Liver (tissue), 9 donors: ENCODE results near the gene ZFYVE28. TPM values are rescaled to one million over a fixed set of nuclear protein-coding genes. Genes with fewer than 3 reads are reported as not detected.

ENCODE experiments used
- DNase-seq: peaks from one replicate; pipeline ENCODE4 v3.0.0-alpha.2; 2017; ENCODE audit warnings: low spot score
- H3K27ac ChIP-seq, 2 donors: one replicate each; pipeline ENCODE4 v1.7.0; 2013; ENCODE audit warnings: inconsistent platforms in 2 of 2, low read length in 2 of 2, control low read depth in 1 of 2, low read depth in 1 of 2, mild to moderate bottlenecking in 1 of 2
- H3K27me3 ChIP-seq, 4 donors: one replicate each; pipeline versions ENCODE4 v1.6.1 to v1.7.0; 2013; ENCODE audit warnings: low read length in 3 of 4, inconsistent platforms in 1 of 4, mild to moderate bottlenecking in 1 of 4, moderate library complexity in 1 of 4; ENCODE audit not compliant: control insufficient read depth in 4 of 4, insufficient read depth in 4 of 4
- H3K36me3 ChIP-seq, 4 donors: one replicate each; pipeline versions ENCODE4 v1.6.1 to v1.7.0; 2013; ENCODE audit warnings: low read length in 3 of 4, mild to moderate bottlenecking in 3 of 4, low read depth in 1 of 4, moderate library complexity in 1 of 4; ENCODE audit not compliant: control insufficient read depth in 4 of 4, insufficient read depth in 3 of 4
- H3K4me1 ChIP-seq, 4 donors: one replicate each; pipeline versions ENCODE4 v1.6.1 to v1.7.0; 2013; ENCODE audit warnings: low read length in 3 of 4, mild to moderate bottlenecking in 3 of 4, moderate library complexity in 1 of 4; ENCODE audit not compliant: control insufficient read depth in 4 of 4, insufficient read depth in 4 of 4
- H3K4me3 ChIP-seq, 3 donors: one replicate each; pipeline versions ENCODE4 v1.6.1 to v1.7.0; 2013; ENCODE audit warnings: low read length in 3 of 3, control low read depth in 1 of 3, low read depth in 1 of 3, mild to moderate bottlenecking in 1 of 3
- H3K9ac ChIP-seq, 2 donors: one replicate each; pipeline ENCODE4 v1.7.0; 2013; ENCODE audit warnings: low read length in 2 of 2, mild to moderate bottlenecking in 2 of 2, moderate library complexity in 2 of 2, control low read depth in 1 of 2, low read depth in 1 of 2
- H3K9me3 ChIP-seq, 4 donors: one replicate each; pipeline versions ENCODE4 v1.6.1 to v1.7.0; 2013; ENCODE audit warnings: low read length in 3 of 4; ENCODE audit not compliant: control insufficient read depth in 4 of 4
- CTCF ChIP-seq: fragments of 150-350 bp; IDR thresholded peaks from 2 replicates; pipeline ENCODE4 v1.5.1; 2017; ENCODE audit warnings: improper control_type of control experiment, low read depth, low read length; ENCODE audit not compliant: missing input control
- EGR1 ChIP-seq, 2 donors: IDR thresholded peaks; 2 replicates each; pipeline ENCODE4 v1.6.1; 2016 to 2018; ENCODE audit warnings: antibody characterized with exemption in 2 of 2, low read depth in 2 of 2
- FOXA1 ChIP-seq: IDR thresholded peaks from 2 replicates; pipeline ENCODE4 v1.6.1; 2016; ENCODE audit warnings: antibody characterized with exemption
- FOXA2 ChIP-seq: IDR thresholded peaks from 2 replicates; pipeline ENCODE4 v1.6.1; 2016; ENCODE audit warnings: antibody characterized with exemption
- HNF4G ChIP-seq: IDR thresholded peaks from 2 replicates; pipeline ENCODE4 v1.6.1; 2016; ENCODE audit warnings: antibody characterized with exemption
- JUND ChIP-seq, 2 donors: IDR thresholded peaks; 2 replicates each; pipeline ENCODE4 v1.6.1; 2016; ENCODE audit warnings: antibody characterized with exemption in 2 of 2
- MAX ChIP-seq: IDR thresholded peaks from 2 replicates; pipeline ENCODE4 v1.6.1; 2016; ENCODE audit warnings: antibody characterized with exemption
- RAD21 ChIP-seq, 2 donors: IDR thresholded peaks; 2 replicates each; pipeline ENCODE4 v1.6.1; 2016; ENCODE audit warnings: antibody characterized with exemption in 2 of 2, mild to moderate bottlenecking in 2 of 2
- REST ChIP-seq: IDR thresholded peaks from 2 replicates; pipeline ENCODE4 v1.6.1; 2016; ENCODE audit warnings: antibody characterized with exemption, mild to moderate bottlenecking
- SP1 ChIP-seq: IDR thresholded peaks from 2 replicates; pipeline ENCODE4 v1.6.1; 2018; ENCODE audit warnings: antibody characterized with exemption, mild to moderate bottlenecking
- YY1 ChIP-seq: IDR thresholded peaks from 2 replicates; pipeline ENCODE4 v1.6.1; 2016; ENCODE audit warnings: antibody characterized with exemption, mild to moderate bottlenecking
- WGBS: extraction: QIAGEN DNeasy Blood & Tissue Kit; methylation state at CpG from one replicate; pipeline ENCODE4 v1.1.7; 2013; 5-methylcytosine and 5-hydroxymethylcytosine counted together
- polyA plus RNA-seq, 2 donors: library from polyadenylated mRNA; stranded (reverse) in 1 of 2; unstranded in 1 of 2; fragments of 200-250 nt in 1 of 2; fragments of >200 nt in 1 of 2; fragmentation: Nextera tagmentation in 1 of 2; extraction: Ambion mirVana in 1 of 2; gene quantifications; one replicate each; pipeline versions ENCODE4 v1.2.1 to v1.2.3, GENCODE V29; 2013 to 2015
- total RNA-seq, 2 donors: library from RNA; depleted of rRNA; stranded (reverse); fragments of >200 nt; gene quantifications; one replicate each; pipeline ENCODE4 v1.2.3, GENCODE V29; 2014
- donor health status: healthy.
- donor health status: healthy.
- donor health status: healthy.
- donor health status: healthy.
- donor health status: healthy.

The ZFYVE28 gene
- total and polyA plus RNA-seq, 4 donors: 2.0 to 6.1 (median 2.7) TPM

DNA sequence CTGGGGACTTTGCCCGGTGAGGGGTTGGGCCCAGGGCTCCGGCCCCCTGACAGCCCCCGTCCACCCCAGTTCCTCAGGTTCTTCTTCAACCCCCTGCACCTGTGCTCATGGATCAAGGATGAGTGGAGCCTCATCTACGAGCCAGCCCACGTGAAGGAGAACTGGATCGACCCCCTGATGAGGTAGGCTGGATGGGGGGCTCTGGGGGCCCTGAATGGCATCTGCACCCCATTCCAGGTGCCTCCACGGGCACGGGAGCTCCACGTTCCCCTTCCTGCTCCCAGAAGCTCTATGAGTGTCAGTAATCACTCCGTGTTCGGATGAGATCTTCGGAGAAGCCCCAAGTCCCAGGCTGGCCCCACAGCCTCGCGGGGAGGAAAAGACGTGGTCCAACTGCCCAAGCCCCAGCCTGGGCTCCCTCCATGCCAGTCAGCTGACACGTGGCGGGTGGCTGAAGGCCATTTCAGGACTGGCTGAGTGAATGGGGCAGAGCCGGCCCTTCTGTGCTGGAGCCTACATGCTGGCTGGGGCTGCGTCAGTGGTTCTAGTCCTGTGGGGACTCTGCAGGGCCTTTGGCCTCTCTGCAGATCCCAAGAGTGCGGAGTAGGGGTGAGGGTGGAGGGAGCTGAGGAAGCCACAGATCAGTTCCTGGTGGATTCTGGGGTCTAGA lies 24.8 kb upstream of the ZFYVE28 start (continued):
- TF ChIP-seq REST (no peak), FOXA1 (no peak), MAX (no peak)

DNA sequence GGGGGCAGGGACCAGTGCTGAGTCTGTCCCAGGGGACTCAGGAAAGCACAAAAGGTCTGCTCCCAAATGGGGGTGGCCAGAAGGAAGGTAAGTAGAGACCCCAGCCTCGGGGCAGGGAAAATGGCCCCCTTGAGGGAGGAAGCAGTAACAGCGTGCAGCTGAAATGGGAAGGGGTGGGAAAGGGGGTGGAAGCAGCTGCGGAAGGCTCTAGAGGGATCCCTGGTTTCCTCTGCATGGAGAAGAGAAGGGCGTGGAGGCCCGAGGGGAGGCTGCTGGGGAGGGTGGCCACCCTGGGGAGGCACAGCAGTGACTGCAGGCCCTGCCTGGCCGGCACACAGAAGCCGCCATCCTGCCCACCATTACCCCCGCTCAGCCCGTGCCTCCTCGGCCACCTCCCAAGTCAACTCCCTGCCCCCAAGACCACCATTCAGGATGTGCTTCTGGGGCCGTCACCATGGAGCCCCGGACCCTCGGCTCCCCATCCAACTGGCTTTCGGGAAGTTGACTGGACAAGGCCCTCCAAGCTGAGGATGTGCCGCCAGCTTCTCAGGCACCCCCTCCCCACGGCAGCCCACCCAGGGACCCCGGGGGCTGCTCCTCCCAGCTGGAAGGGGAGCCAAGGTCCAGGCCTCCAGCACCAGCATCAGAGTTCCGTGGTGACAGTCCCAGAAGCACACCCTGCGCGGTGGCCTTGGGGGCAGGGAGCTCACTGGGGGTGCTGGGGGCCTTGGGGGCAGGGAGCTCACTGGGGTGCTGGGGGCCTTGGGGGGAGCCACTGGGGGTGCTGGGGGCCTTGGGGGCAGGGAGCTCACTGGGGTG lies 23.9 kb upstream of the ZFYVE28 start:
- no peak overlapping the region for H3K9ac ChIP-seq
- TF ChIP-seq EGR1 (IDR thresholded peaks at IDR 0.05; ENCODE audit: low read depth in 2 of 2): no peak
- TF ChIP-seq CTCF: no peak
- no peak for TF ChIP-seq HNF4G
- TF ChIP-seq JUND (IDR thresholded peaks at IDR 0.05): no peak
- TF ChIP-seq FOXA2: no peak
- TF ChIP-seq YY1: no peak
- no peak overlapping the region for H3K27ac ChIP-seq
- no peaks in the 10 kb centered on the region for H3K36me3 ChIP-seq
- H3K27me3 ChIP-seq: no peaks in the 10 kb centered on the region
- H3K9me3 ChIP-seq: no peaks in the 10 kb centered on the region
- WGBS: 80% methylated on average over 20 of the region's 20 CpGs
- no peak for DNase-seq
- H3K4me1 ChIP-seq: no peaks in the 10 kb centered on the region
- H3K4me3 ChIP-seq: no peak overlapping the region

GRCh38 chr4:2441393-2442174 lies 23.1 kb upstream of the ZFYVE28 start:
- no peaks in the 10 kb centered on the region for H3K4me1 ChIP-seq
- H3K36me3 ChIP-seq: no peaks in the 10 kb centered on the region
- no peak overlapping the region for H3K9ac ChIP-seq
- H3K9me3 ChIP-seq: no peaks in the 10 kb centered on the region
- no peaks in the 10 kb centered on the region for H3K27me3 ChIP-seq
- peak; percentile 66 for DNase-seq
- TF ChIP-seq CTCF (peak; percentile 50), SP1 (no peak), RAD21 (IDR thresholded peaks at IDR 0.05) (peak; percentile 69 to 86)
- no peak overlapping the region for H3K27ac ChIP-seq
- WGBS: 50% methylated on average over 14 of the region's 14 CpGs
- H3K4me3 ChIP-seq: no peak overlapping the region
